ENCODE results near the gene CSK.
A peak's percentile ranks its signal among the peaks of the same experiment; 100 is the strongest.
"Not testable (repeated sequence)": the region's sequence is repeated elsewhere in the genome, so short reads cannot be mapped to it uniquely, and the experiment has no call there.

The CSK gene

GRCh38 chr15:74783808-74784175, 1.9 kb downstream of the CSK start:
- Histone ChIP-seq H4K91ac (ENCODE audit: low read depth, low read length, poor library complexity) (no peak overlapping the region), H2BK15ac (ENCODE audit: low read length) (no peak overlapping the region), H3K4me1 (ENCODE audit: control insufficient read depth in 2 of 2, insufficient read depth in 1 of 2, low read depth in 1 of 2, low read length in 2 of 2) (peaks cover 20 to 23% of the 10 kb centered on the region in 2 donors), H2AK5ac (ENCODE audit: low read depth, low read length) (no peak overlapping the region), H3K36me3 (replicated peaks in 1 of 2; ENCODE audit: control insufficient read depth in 2 of 2, insufficient read depth in 2 of 2, low read length in 2 of 2) (peaks cover 3 to 26% of the 10 kb centered on the region in 2 donors), H2AFZ (ENCODE audit: low read length) (no peak overlapping the region), H2BK120ac (ENCODE audit: low read depth, low read length) (no peak overlapping the region), H3K18ac (ENCODE audit: low read length) (no peak overlapping the region), H3K4me2 (ENCODE audit: insufficient read depth, low read length, poor library complexity, severe bottlenecking) (peak overlapping the region; percentile 87), H3K9ac (ENCODE audit: low read depth, low read length, poor library complexity) (no peak overlapping the region), H3K4me3 (ENCODE audit: low read length in 2 of 2) (peak overlapping the region in 1 of 2 donors; percentile 70), H3K27me3 (ENCODE audit: control insufficient read depth in 3 of 3, insufficient read depth in 3 of 3, low read depth in 1 of 3, low read length in 3 of 3) (peaks cover 0 to 14% (median 0%) of the 10 kb centered on the region in 3 experiments), H3K23ac (ENCODE audit: low read depth, low read length, poor library complexity) (peak overlapping the region; percentile 8), H3K27ac (replicated peaks; ENCODE audit: low read length) (no peak overlapping the region), H2BK12ac (ENCODE audit: low read length) (no peak overlapping the region), H3K9me3 (replicated peaks in 1 of 2; ENCODE audit: control insufficient read depth in 2 of 2, insufficient read depth in 1 of 2, low read depth in 1 of 2, low read length in 2 of 2) (no peaks in the 10 kb centered on the region), H4K8ac (ENCODE audit: low read depth, low read length) (no peak overlapping the region), H2BK5ac (ENCODE audit: low read length) (no peak overlapping the region), H3K79me1 (ENCODE audit: low read depth, low read length) (peaks cover 14% of the 10 kb centered on the region), H3K4ac (ENCODE audit: low read length) (no peak overlapping the region), H3K14ac (ENCODE audit: low read length) (peak overlapping the region; percentile 48)
- DNase-seq (ENCODE audit: low spot score) = no peak
- no CpG with 5 or more reads among the region's 3 CpGs for WGBS, 2 donors (ENCODE audit: extremely low coverage in 2 of 2, insufficient read length in 2 of 2, insufficient replicate concordance in 1 of 2)

- Histone ChIP-seq H4K91ac (ENCODE audit: low read depth, low read length, poor library complexity) (no peak overlapping the region), H3K9me3 (replicated peaks in 1 of 2; ENCODE audit: control insufficient read depth in 2 of 2, insufficient read depth in 1 of 2, low read depth in 1 of 2, low read length in 2 of 2) (no peaks in the 10 kb centered on the region), H2AFZ (ENCODE audit: low read length) (no peak overlapping the region), H3K79me1 (ENCODE audit: low read depth, low read length) (peaks cover 14% of the 10 kb centered on the region), H3K18ac (ENCODE audit: low read length) (no peak overlapping the region), H2BK15ac (ENCODE audit: low read length) (no peak overlapping the region), H3K4me2 (ENCODE audit: insufficient read depth, low read length, poor library complexity, severe bottlenecking) (no peak overlapping the region), H3K9ac (ENCODE audit: low read depth, low read length, poor library complexity) (no peak overlapping the region), H3K4ac (ENCODE audit: low read length) (no peak overlapping the region), H3K27ac (replicated peaks; ENCODE audit: low read length) (no peak overlapping the region), H3K14ac (ENCODE audit: low read length) (no peak overlapping the region), H3K36me3 (replicated peaks in 1 of 2; ENCODE audit: control insufficient read depth in 2 of 2, insufficient read depth in 2 of 2, low read length in 2 of 2) (peaks cover 3 to 26% of the 10 kb centered on the region in 2 donors), H3K4me3 (ENCODE audit: low read length in 2 of 2) (no peak overlapping the region), H3K27me3 (ENCODE audit: control insufficient read depth in 3 of 3, insufficient read depth in 3 of 3, low read depth in 1 of 3, low read length in 3 of 3) (peaks cover 0 to 14% (median 0%) of the 10 kb centered on the region in 3 experiments), H3K4me1 (ENCODE audit: control insufficient read depth in 2 of 2, insufficient read depth in 1 of 2, low read depth in 1 of 2, low read length in 2 of 2) (peaks cover 23% of the 10 kb centered on the region in 2 donors), H2BK12ac (ENCODE audit: low read length) (no peak overlapping the region), H3K23ac (ENCODE audit: low read depth, low read length, poor library complexity) (no peak overlapping the region), H2BK5ac (ENCODE audit: low read length) (no peak overlapping the region), H4K8ac (ENCODE audit: low read depth, low read length) (no peak overlapping the region), H2BK120ac (ENCODE audit: low read depth, low read length) (no peak overlapping the region), H2AK5ac (ENCODE audit: low read depth, low read length) (no peak overlapping the region)
- no peak for DNase-seq (ENCODE audit: low spot score)
- no CpG with 5 or more reads among the region's 8 CpGs for WGBS, 2 donors (ENCODE audit: extremely low coverage in 2 of 2, insufficient read length in 2 of 2, insufficient replicate concordance in 1 of 2)
Observed at GRCh38 chr15:74784426-74785193, 2.7 kb downstream of the CSK start.

- Histone ChIP-seq H3K27me3 (ENCODE audit: control insufficient read depth in 3 of 3, insufficient read depth in 3 of 3, low read depth in 1 of 3, low read length in 3 of 3) (peaks cover 0 to 13% (median 0%) of the 10 kb centered on the region in 3 experiments), H3K9me3 (replicated peaks in 1 of 2; ENCODE audit: control insufficient read depth in 2 of 2, insufficient read depth in 1 of 2, low read depth in 1 of 2, low read length in 2 of 2) (no peaks in the 10 kb centered on the region), H3K27ac (replicated peaks; ENCODE audit: low read length) (no peak overlapping the region), H3K23ac (ENCODE audit: low read depth, low read length, poor library complexity) (no peak overlapping the region), H3K4me2 (ENCODE audit: insufficient read depth, low read length, poor library complexity, severe bottlenecking) (no peak overlapping the region), H2BK5ac (ENCODE audit: low read length) (no peak overlapping the region), H2BK12ac (ENCODE audit: low read length) (no peak overlapping the region), H3K4ac (ENCODE audit: low read length) (no peak overlapping the region), H2AK5ac (ENCODE audit: low read depth, low read length) (no peak overlapping the region), H3K4me1 (ENCODE audit: control insufficient read depth in 2 of 2, insufficient read depth in 1 of 2, low read depth in 1 of 2, low read length in 2 of 2) (peaks cover 20 to 26% of the 10 kb centered on the region in 2 donors), H3K18ac (ENCODE audit: low read length) (no peak overlapping the region), H4K8ac (ENCODE audit: low read depth, low read length) (no peak overlapping the region), H3K79me1 (ENCODE audit: low read depth, low read length) (peaks cover 14% of the 10 kb centered on the region), H3K9ac (ENCODE audit: low read depth, low read length, poor library complexity) (no peak overlapping the region), H2BK120ac (ENCODE audit: low read depth, low read length) (no peak overlapping the region), H3K14ac (ENCODE audit: low read length) (no peak overlapping the region), H2AFZ (ENCODE audit: low read length) (no peak overlapping the region), H2BK15ac (ENCODE audit: low read length) (no peak overlapping the region), H3K4me3 (ENCODE audit: low read length in 2 of 2) (peak overlapping the region in 1 of 2 donors; percentile 13), H4K91ac (ENCODE audit: low read depth, low read length, poor library complexity) (no peak overlapping the region), H3K36me3 (replicated peaks in 1 of 2; ENCODE audit: control insufficient read depth in 2 of 2, insufficient read depth in 2 of 2, low read length in 2 of 2) (peaks cover 3 to 26% of the 10 kb centered on the region in 2 donors)
- no CpG with 5 or more reads among the region's 13 CpGs for WGBS, 2 donors (ENCODE audit: extremely low coverage in 2 of 2, insufficient read length in 2 of 2, insufficient replicate concordance in 1 of 2)
- DNase-seq (ENCODE audit: low spot score) = no peak
Observed at GRCh38 chr15:74785194-74786032, 3.5 kb downstream of the CSK start.

- not testable (repeated sequence) for H3K18ac ChIP-seq (ENCODE audit: low read length); H4K8ac ChIP-seq (ENCODE audit: low read depth, low read length); H3K4me2 ChIP-seq (ENCODE audit: insufficient read depth, low read length, poor library complexity, severe bottlenecking); H3K9me3 ChIP-seq (replicated peaks in 1 of 2; ENCODE audit: control insufficient read depth in 2 of 2, insufficient read depth in 1 of 2, low read depth in 1 of 2, low read length in 2 of 2); H2AFZ ChIP-seq (ENCODE audit: low read length); H3K27ac ChIP-seq (replicated peaks; ENCODE audit: low read length); H3K9ac ChIP-seq (ENCODE audit: low read depth, low read length, poor library complexity); H2BK5ac ChIP-seq (ENCODE audit: low read length); H4K91ac ChIP-seq (ENCODE audit: low read depth, low read length, poor library complexity); H2BK120ac ChIP-seq (ENCODE audit: low read depth, low read length); H3K23ac ChIP-seq (ENCODE audit: low read depth, low read length, poor library complexity); H3K4ac ChIP-seq (ENCODE audit: low read length); H3K14ac ChIP-seq (ENCODE audit: low read length); H3K4me3 ChIP-seq (ENCODE audit: low read length in 2 of 2); H2AK5ac ChIP-seq (ENCODE audit: low read depth, low read length); DNase-seq (ENCODE audit: low spot score); H3K27me3 ChIP-seq (ENCODE audit: control insufficient read depth in 3 of 3, insufficient read depth in 3 of 3, low read depth in 1 of 3, low read length in 3 of 3); H2BK12ac ChIP-seq (ENCODE audit: low read length); H2BK15ac ChIP-seq (ENCODE audit: low read length)
- WGBS, 2 donors (ENCODE audit: extremely low coverage in 2 of 2, insufficient read length in 2 of 2, insufficient replicate concordance in 1 of 2) = no CpG with 5 or more reads among the region's 12 CpGs
- Histone ChIP-seq H3K4me1 (ENCODE audit: control insufficient read depth in 2 of 2, insufficient read depth in 1 of 2, low read depth in 1 of 2, low read length in 2 of 2) (peaks cover 15 to 24% of the 10 kb centered on the region in 2 donors), H3K79me1 (ENCODE audit: low read depth, low read length) (peaks cover 14% of the 10 kb centered on the region), H3K36me3 (replicated peaks in 1 of 2; ENCODE audit: control insufficient read depth in 2 of 2, insufficient read depth in 2 of 2, low read length in 2 of 2) (peaks cover 3 to 26% of the 10 kb centered on the region in 2 donors)
Observed at GRCh38 chr15:74786081-74786480, 4.2 kb downstream of the CSK start.
